LNCAP (cell line): ENCODE data around the gene RAMP1.

Experiments used
- TF ChIP-seq, protein P1 (sequence below): fragments of 450-650 bp; IDR thresholded peaks from 2 replicates; pipeline ENCODE4 v1.5.1; 2017; ENCODE audit warnings: mild to moderate bottlenecking

The RAMP1 gene

DNA sequence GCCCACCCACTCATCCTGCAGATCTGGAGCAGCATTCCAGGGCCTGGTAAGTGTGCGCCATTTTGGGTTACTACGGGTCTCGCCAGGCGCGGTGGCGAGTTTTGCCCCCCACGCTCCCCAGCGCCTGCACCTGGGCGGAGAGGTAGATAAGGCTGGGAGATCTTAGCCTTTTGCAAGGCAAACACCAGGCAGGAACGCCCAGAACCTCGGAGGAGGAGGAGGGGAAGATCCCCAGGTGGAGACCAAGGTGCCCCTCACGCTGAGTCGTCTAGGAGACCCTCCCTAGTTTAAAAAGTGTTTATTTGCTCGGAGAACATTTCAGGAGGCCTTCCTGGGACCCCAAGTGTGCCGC, 365 bp upstream of the RAMP1 start:
- TF ChIP-seq, protein P1, sequence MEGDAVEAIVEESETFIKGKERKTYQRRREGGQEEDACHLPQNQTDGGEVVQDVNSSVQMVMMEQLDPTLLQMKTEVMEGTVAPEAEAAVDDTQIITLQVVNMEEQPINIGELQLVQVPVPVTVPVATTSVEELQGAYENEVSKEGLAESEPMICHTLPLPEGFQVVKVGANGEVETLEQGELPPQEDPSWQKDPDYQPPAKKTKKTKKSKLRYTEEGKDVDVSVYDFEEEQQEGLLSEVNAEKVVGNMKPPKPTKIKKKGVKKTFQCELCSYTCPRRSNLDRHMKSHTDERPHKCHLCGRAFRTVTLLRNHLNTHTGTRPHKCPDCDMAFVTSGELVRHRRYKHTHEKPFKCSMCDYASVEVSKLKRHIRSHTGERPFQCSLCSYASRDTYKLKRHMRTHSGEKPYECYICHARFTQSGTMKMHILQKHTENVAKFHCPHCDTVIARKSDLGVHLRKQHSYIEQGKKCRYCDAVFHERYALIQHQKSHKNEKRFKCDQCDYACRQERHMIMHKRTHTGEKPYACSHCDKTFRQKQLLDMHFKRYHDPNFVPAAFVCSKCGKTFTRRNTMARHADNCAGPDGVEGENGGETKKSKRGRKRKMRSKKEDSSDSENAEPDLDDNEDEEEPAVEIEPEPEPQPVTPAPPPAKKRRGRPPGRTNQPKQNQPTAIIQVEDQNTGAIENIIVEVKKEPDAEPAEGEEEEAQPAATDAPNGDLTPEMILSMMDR = no peak

DNA sequence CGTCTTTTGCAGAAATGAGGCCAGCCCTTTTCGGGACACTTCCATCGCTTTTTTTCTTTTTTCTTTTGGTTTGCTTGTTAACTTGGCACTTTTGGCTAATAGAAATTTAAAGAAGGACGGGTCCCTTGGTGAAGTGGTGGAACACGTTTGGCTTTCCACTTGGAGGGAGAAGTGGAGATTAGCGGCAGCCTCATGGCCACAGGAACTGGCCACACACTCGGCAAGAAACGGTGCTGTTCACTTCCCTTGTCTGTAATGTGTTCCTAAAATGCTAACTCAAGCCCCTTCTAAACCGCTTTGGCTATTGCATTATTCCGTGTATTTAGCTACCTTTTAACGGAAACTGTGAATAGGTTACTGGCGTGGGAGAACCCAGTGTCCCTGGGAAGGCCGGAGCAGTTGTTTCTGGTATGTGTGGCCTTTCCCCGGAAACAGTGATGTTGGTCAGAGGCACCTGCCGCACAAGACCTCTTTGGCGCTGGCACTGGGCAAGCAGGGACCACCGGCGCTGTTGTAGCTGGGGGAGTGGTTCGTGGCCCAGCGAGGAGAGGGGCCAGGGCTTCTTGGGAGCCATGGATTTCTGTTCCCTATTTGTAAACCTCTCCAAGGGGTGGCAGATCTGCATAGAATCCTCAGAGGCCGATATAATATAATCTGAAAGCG, 981 bp downstream of the RAMP1 start:
- TF ChIP-seq, protein P1 = no peak

DNA sequence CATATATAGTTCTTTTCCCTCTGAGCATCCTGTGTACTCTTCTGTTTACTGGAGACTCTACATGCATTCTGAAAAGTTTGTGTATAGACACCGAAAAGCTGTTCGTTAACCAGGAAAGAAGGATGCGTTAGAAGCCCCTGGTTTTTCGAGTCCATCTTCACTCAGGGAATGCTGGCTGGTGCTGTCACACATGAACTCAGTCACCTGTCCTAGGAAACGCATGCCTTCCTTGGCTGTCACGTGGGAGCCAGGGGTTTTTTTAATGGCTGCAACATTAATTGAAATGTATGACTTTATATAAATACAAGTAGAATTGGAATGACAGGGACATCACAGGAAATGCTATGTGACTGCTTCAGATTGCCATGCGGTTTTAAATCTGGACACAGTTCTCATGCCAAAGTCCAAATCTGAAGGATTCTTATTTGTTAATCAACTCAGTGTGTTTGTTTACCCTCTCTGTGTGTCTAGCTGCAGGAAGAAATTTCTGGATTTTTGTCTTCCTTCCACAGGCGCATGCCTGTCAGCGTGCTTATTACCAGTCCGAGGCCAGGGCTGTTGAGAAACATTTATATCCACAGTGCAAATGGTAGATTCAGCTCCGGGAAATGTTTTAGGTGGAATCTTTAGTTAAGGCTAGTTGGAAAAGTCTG, 2.6 kb downstream of the RAMP1 start:
- TF ChIP-seq, protein P1 = no peak

DNA sequence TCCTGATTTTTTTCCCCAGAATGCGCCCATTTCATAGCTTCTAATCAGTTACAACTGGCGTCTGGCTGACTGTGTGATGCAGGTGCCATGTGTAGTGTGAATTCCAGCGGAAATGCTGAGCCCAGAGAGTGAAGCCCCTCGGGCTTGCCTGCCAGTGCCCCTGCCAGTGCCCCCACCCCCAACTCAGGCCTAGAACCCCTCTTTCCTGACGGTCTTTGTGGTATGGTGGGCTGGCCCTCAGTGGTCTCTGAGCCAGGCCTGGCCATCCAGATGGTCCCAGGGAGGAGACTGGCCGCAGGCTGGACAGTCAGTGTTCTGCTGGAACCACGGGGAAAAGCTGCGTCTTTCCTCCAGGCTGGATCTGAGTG, 3.1 kb downstream of the RAMP1 start:
- TF ChIP-seq, protein P1 = no peak

DNA sequence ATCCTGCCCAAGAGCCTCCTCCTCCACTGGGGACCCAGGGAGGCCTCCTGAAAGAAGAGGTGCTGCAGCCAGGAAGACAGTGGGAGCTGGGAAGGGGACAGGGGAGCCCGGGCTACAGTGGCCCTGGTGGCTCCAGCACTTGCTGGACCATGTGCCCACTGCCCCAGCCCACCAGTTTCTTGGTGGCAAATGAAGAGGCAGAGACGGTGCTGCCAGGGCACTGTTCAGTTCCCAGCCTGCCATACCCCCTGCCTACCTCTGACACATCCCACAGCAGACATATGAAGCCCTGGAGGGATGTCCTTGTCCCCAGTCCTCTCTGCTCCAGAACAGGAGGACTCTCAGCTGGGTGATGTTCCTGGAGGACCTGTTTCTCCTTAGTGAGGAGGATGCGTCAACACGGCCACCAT, 3.7 kb downstream of the RAMP1 start:
- TF ChIP-seq, protein P1 = no peak

DNA sequence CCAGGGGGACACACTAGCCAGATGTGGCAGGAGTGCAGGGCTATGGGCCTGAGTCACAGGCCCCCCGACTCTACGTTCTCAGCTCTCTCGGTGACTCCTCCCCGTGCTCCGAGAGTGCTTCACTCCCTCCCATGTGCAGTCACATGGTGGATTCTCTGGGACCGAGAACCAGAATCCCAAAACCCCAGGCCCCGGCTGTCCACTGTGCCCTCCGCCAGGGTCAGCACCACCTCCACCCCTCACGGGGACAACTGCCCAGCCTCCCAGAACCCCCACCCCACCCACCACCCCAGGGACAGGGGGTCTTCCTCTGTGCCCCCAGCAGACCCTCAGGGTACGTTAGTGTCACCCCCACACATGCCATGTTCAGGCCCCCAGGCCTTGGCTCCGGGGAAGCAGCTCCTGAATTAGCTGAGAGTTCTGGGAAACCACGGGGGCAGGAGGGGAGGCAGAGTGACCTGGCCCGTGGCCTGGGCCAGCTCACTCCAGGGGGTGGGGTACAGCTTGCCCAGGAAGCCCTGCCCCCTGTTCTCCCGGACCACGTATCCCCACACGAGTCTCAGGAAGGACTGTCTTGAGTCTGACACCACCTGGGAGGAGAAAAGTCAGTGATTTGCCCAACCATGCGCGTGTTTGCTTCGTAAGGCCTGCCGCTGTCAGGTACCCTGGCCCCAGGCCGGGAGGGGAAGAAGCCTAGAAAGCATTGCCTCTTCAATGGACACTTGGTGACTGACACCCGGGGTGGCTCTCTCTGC, 4.4 kb downstream of the RAMP1 start:
- TF ChIP-seq, protein P1 = no peak

DNA sequence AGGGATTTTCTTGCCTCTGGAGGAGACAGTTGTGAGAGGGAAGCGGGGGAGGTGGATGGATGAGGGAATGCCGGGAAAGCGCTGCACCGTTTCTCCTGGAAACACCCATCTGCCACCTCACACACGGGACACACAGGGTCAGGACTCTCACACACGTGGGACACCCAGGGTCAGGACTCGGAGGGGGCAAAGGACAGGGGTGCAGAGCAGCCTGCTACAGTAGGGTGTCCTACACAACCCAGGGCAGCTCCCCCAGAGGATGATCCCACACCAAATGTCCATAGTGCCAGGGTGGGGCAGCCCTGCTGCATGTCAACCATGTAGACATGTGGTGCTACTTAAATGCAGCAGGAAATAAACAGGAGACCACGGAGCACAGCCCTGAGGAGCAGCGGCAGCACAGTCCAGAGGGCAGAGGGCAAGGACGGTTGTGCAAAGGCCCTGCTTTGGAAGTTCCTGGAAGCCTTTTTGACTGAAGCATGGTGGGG, 5.1 kb downstream of the RAMP1 start:
- TF ChIP-seq, protein P1 = no peak
